H9 (cell line): ENCODE measurements around the gene SHCBP1. TPM values are rescaled to one million over a fixed set of nuclear protein-coding genes. Genes with fewer than 3 reads are reported as not detected.

ENCODE experiments used
- DNase-seq: peaks from one replicate; pipeline ENCODE4 v3.0.0-alpha.2; 2017
- H2AFZ ChIP-seq: one replicate; pipeline ENCODE4 v1.6.1; 2013; ENCODE audit warnings: mild to moderate bottlenecking, low read length, control low read depth, moderate library complexity
- H2AK5ac ChIP-seq: 2 replicates; pipeline ENCODE4 v1.6.1; 2013; ENCODE audit warnings: low read length, control low read depth, mixed read lengths; ENCODE audit not compliant: insufficient read length
- H2BK120ac ChIP-seq: one replicate; pipeline ENCODE4 v1.6.1; 2013; ENCODE audit warnings: low read depth, mild to moderate bottlenecking, low read length, control low read depth, inconsistent platforms; ENCODE audit not compliant: poor library complexity, severe bottlenecking
- H2BK12ac ChIP-seq: 2 replicates; pipeline ENCODE4 v1.6.1; 2013; ENCODE audit warnings: low read length, control low read depth, mixed read lengths, low read depth; ENCODE audit not compliant: insufficient read length
- H2BK15ac ChIP-seq: 2 replicates; pipeline ENCODE4 v1.6.1; 2013; ENCODE audit warnings: low read depth, low read length, control low read depth
- H2BK20ac ChIP-seq: one replicate; pipeline ENCODE4 v1.6.1; 2013; ENCODE audit warnings: low read depth, mild to moderate bottlenecking, low read length, control low read depth, inconsistent platforms; ENCODE audit not compliant: poor library complexity, severe bottlenecking
- H2BK5ac ChIP-seq: 2 replicates; pipeline ENCODE4 v1.6.1; 2013; ENCODE audit warnings: low read length, control low read depth, mixed read lengths; ENCODE audit not compliant: insufficient read length
- H3K14ac ChIP-seq: 2 replicates; pipeline ENCODE4 v1.6.1; 2013; ENCODE audit warnings: low read length, control low read depth; ENCODE audit not compliant: insufficient read depth
- H3K18ac ChIP-seq: 2 replicates; pipeline ENCODE4 v1.6.1; 2013; ENCODE audit warnings: low read depth, mild to moderate bottlenecking, mixed read lengths, low read length, control low read depth; ENCODE audit not compliant: insufficient read length
- H3K23ac ChIP-seq: 2 replicates; pipeline ENCODE4 v1.6.1; 2013; ENCODE audit warnings: low read length, control low read depth, mixed read lengths, low read depth; ENCODE audit not compliant: insufficient read length
- H3K23me2 ChIP-seq: 2 replicates; pipeline ENCODE4 v1.6.1; 2013; ENCODE audit warnings: low read depth, mild to moderate bottlenecking, mixed read lengths, low read length, control low read depth; ENCODE audit not compliant: insufficient read length, poor library complexity, severe bottlenecking
- H3K27ac ChIP-seq: 2 replicates; pipeline ENCODE4 v1.5.1; 2013; ENCODE audit warnings: low read length, control low read depth, mixed read lengths, low read depth; ENCODE audit not compliant: insufficient read length
- H3K27me3 ChIP-seq: 2 replicates; pipeline ENCODE4 v1.6.1; 2013; ENCODE audit warnings: low read length, control low read depth, inconsistent platforms; ENCODE audit not compliant: insufficient read depth
- H3K4ac ChIP-seq: 2 replicates; pipeline ENCODE4 v1.6.1; 2013; ENCODE audit warnings: low read depth, mild to moderate bottlenecking, control low read depth, inconsistent platforms, low read length, moderate library complexity
- H3K4me1 ChIP-seq: 2 replicates; pipeline ENCODE4 v1.6.1; 2013; ENCODE audit warnings: low read length, control low read depth, inconsistent platforms; ENCODE audit not compliant: insufficient read depth
- H3K4me2 ChIP-seq: 2 replicates; pipeline ENCODE4 v1.6.1; 2013; ENCODE audit warnings: low read length, control low read depth, mixed read lengths; ENCODE audit not compliant: insufficient read length, insufficient read depth
- H3K56ac ChIP-seq: 2 replicates; pipeline ENCODE4 v1.6.1; 2013; ENCODE audit warnings: low read depth, mild to moderate bottlenecking, mixed read lengths, low read length, control low read depth; ENCODE audit not compliant: insufficient read length
- H3K79me1 ChIP-seq: 2 replicates; pipeline ENCODE4 v1.6.1; 2013; ENCODE audit warnings: low read depth, mild to moderate bottlenecking, moderate library complexity, low read length, control low read depth, inconsistent platforms; ENCODE audit not compliant: insufficient read depth, poor library complexity, severe bottlenecking
- H3K79me2 ChIP-seq: 2 replicates; pipeline ENCODE4 v1.6.1; 2013; ENCODE audit warnings: low read length, control low read depth, inconsistent platforms; ENCODE audit not compliant: insufficient read depth
- H3K9ac ChIP-seq: 2 replicates; pipeline ENCODE4 v1.6.1; 2013; ENCODE audit warnings: low read length, control low read depth, mixed read lengths; ENCODE audit not compliant: insufficient read length; ENCODE audit errors: extremely low read depth
- H3K9me3 ChIP-seq: one replicate; pipeline ENCODE4 v1.6.1; 2013; ENCODE audit warnings: low read depth, low read length, inconsistent platforms; ENCODE audit not compliant: control insufficient read depth
- H3T11ph ChIP-seq: one replicate; pipeline ENCODE4 v1.6.1; 2013; ENCODE audit warnings: mild to moderate bottlenecking, low read length, control low read depth, inconsistent platforms
- H4K20me1 ChIP-seq: one replicate; pipeline ENCODE4 v1.6.1; 2013; ENCODE audit not compliant: control insufficient read depth, insufficient read length, insufficient read depth
- H4K5ac ChIP-seq: 2 replicates; pipeline ENCODE4 v1.6.1; 2013; ENCODE audit warnings: low read depth, mild to moderate bottlenecking, mixed read lengths, low read length, control low read depth; ENCODE audit not compliant: insufficient read length
- H4K8ac ChIP-seq: replicated peaks from 2 replicates; pipeline ENCODE4 v1.6.1; 2013; ENCODE audit warnings: low read length, control low read depth, mixed read lengths, low read depth; ENCODE audit not compliant: insufficient read length
- H4K91ac ChIP-seq: 2 replicates; pipeline ENCODE4 v1.6.1; 2013; ENCODE audit warnings: low read depth, mild to moderate bottlenecking, moderate library complexity, mixed read lengths, low read length, control low read depth; ENCODE audit not compliant: insufficient read length
- H3K27ac Mint-ChIP-seq, 3 experiments: 2 replicates in 2 of 3; 3 replicates in 1 of 3; pipeline ENCODE4 v1.8.0; 2020 to 2021; ENCODE audit warnings: mixed read lengths in 3 of 3, mild to moderate bottlenecking in 1 of 3, moderate library complexity in 1 of 3
- H3K27me3 Mint-ChIP-seq: 2 replicates; pipeline ENCODE4 v1.8.0; 2021; ENCODE audit warnings: low read depth, mild to moderate bottlenecking, moderate library complexity, mixed read lengths
- H3K36me3 Mint-ChIP-seq, 3 experiments: 2 replicates in 2 of 3; 3 replicates in 1 of 3; pipeline ENCODE4 v1.8.0; 2020 to 2021; ENCODE audit warnings: low read depth in 3 of 3, mixed read lengths in 3 of 3; ENCODE audit not compliant: insufficient read depth in 1 of 3
- H3K4me1 Mint-ChIP-seq, 2 experiments: 2 replicates each; pipeline ENCODE4 v1.8.0; 2020; ENCODE audit warnings: mixed read lengths in 2 of 2
- H3K4me3 Mint-ChIP-seq, 2 experiments: 2 replicates in 1 of 2; 3 replicates in 1 of 2; pipeline ENCODE4 v1.8.0; 2020 to 2021; ENCODE audit warnings: mild to moderate bottlenecking in 2 of 2, mixed read lengths in 2 of 2, moderate library complexity in 1 of 2
- H3K9me3 Mint-ChIP-seq, 2 experiments: 2 replicates in 1 of 2; 3 replicates in 1 of 2; pipeline ENCODE4 v1.8.0; 2020; ENCODE audit warnings: mild to moderate bottlenecking in 2 of 2, mixed read lengths in 2 of 2, moderate library complexity in 1 of 2
- CTCF ChIP-seq: fragments of 200-600 bp; sonication (generic); conservative IDR thresholded peaks from 3 replicates; pipeline ENCODE4 v1.8.0; 2021; ENCODE audit warnings: antibody characterized with exemption, mild to moderate bottlenecking
- whole genome bisulfite sequencing: extraction: QIAGEN DNeasy Blood & Tissue Kit; methylation state at CpG from one replicate; pipeline ENCODE4 v1.1.7; 2013; ENCODE audit warnings: missing lambda C conversion rate, low lambda C conversion rate, mixed read lengths; ENCODE audit not compliant: insufficient read length; ENCODE audit errors: extremely low coverage; 5-methylcytosine and 5-hydroxymethylcytosine counted together
- total RNA-seq: library from RNA; stranded (reverse); gene quantifications from 2 replicates; pipeline ENCODE4 v1.2.1, GENCODE V29; 2021

Gene SHCBP1
- total RNA-seq, 1 experiment from 2014 or later = 16.6 TPM

GRCh38 chr16:46573008-46573833 is 48.0 kb downstream of the SHCBP1 start:
- H4K20me1 ChIP-seq = no peaks in the 10 kb centered on the region
- H3K79me2 ChIP-seq = no peaks in the 10 kb centered on the region
- no peaks in the 10 kb centered on the region for H3K36me3 Mint-ChIP-seq
- no peaks in the 10 kb centered on the region for H3K27me3 ChIP-seq
- H3K9me3 ChIP-seq = no peaks in the 10 kb centered on the region
- no peaks in the 10 kb centered on the region; the same call in 1 of the 2 replicates for H3K27me3 Mint-ChIP-seq
- H3K4ac ChIP-seq = no peak overlapping the region
- no peak overlapping the region for H3K18ac ChIP-seq
- peak overlapping the region; percentile 17; the same call in 1 of the 2 replicates for H3K14ac ChIP-seq
- no peak overlapping the region for H2AK5ac ChIP-seq
- no peak overlapping the region for H3K23ac ChIP-seq
- no peaks in the 10 kb centered on the region for H3K23me2 ChIP-seq
- DNase-seq = peak; percentile 41
- no peak for TF ChIP-seq CTCF
- H2BK20ac ChIP-seq = no peak overlapping the region
- H3K4me2 ChIP-seq = no peak overlapping the region
- no peaks in the 10 kb centered on the region for H3K4me1 ChIP-seq
- peak overlapping the region in 1 of 3 experiments; percentile 88; a peak in 1 of 7 replicates for H3K27ac Mint-ChIP-seq
- H2AFZ ChIP-seq = no peak overlapping the region
- H2BK15ac ChIP-seq = no peak overlapping the region
- no peak overlapping the region for H3T11ph ChIP-seq
- no peak overlapping the region for H2BK120ac ChIP-seq
- no peaks in the 10 kb centered on the region for H3K79me1 ChIP-seq
- H3K4me1 Mint-ChIP-seq = peaks cover 0 to 8% of the 10 kb centered on the region in 2 experiments; a peak in 2 of 4 replicates
- peaks cover 4 to 6% of the 10 kb centered on the region in 2 experiments for H3K9me3 Mint-ChIP-seq
- no peak overlapping the region for H4K91ac ChIP-seq
- no peak overlapping the region for H2BK5ac ChIP-seq
- no peak overlapping the region for H4K8ac ChIP-seq
- no peak overlapping the region for H4K5ac ChIP-seq
- H3K56ac ChIP-seq = peak overlapping the region; percentile 55
- no CpG with 5 or more reads among the region's 27 CpGs for WGBS
- H2BK12ac ChIP-seq = no peak overlapping the region
- no peak overlapping the region for H3K27ac ChIP-seq
- H3K4me3 Mint-ChIP-seq = no peak overlapping the region
- H3K9ac ChIP-seq = no peak overlapping the region
